MM.1S (cell line): ENCODE data around the gene PTPRD.

Experiments
- DNase-seq: peaks from one replicate; pipeline ENCODE4 v3.0.0-alpha.2; 2015
- H2AFZ ChIP-seq: fragments of 300-600 bp; sonication (generic); 2 replicates; pipeline ENCODE4 v1.6.0; 2016; ENCODE audit warnings: antibody characterized with exemption, low read length
- H3F3A ChIP-seq: fragments of 300-600 bp; sonication (generic); 2 replicates; pipeline ENCODE4 v1.6.1; 2016; ENCODE audit warnings: mild to moderate bottlenecking, antibody characterized with exemption, low read length, moderate library complexity, mixed read lengths; ENCODE audit not compliant: insufficient read depth
- H3K27ac ChIP-seq: fragments of 300-600 bp; sonication (generic); 2 replicates; pipeline ENCODE4 v1.5.1; 2016; ENCODE audit warnings: mild to moderate bottlenecking, low read length
- H3K27me3 ChIP-seq: fragments of 300-600 bp; sonication (generic); replicated peaks from 2 replicates; pipeline ENCODE4 v1.6.0; 2016; ENCODE audit warnings: low read length; ENCODE audit not compliant: insufficient read depth
- H3K36me3 ChIP-seq: fragments of 300-600 bp; sonication (generic); replicated peaks from 2 replicates; pipeline ENCODE4 v1.6.1; 2016; ENCODE audit warnings: mild to moderate bottlenecking, low read length, mixed read lengths; ENCODE audit not compliant: insufficient read depth
- H3K4me1 ChIP-seq: fragments of 300-600 bp; sonication (generic); 2 replicates; pipeline ENCODE4 v1.6.1; 2016; ENCODE audit warnings: low read length, mixed read lengths
- H3K4me2 ChIP-seq: fragments of 300-600 bp; sonication (generic); 2 replicates; pipeline ENCODE4 v1.6.0; 2016; ENCODE audit warnings: low read depth, low read length
- H3K4me3 ChIP-seq: fragments of 300-600 bp; sonication (generic); 2 replicates; pipeline ENCODE4 v1.5.1; 2016; ENCODE audit warnings: low read length, mixed read lengths
- H3K79me2 ChIP-seq: fragments of 300-600 bp; sonication (generic); 2 replicates; pipeline ENCODE4 v1.6.1; 2016; ENCODE audit warnings: mixed run types, low read length, mixed read lengths
- H3K9ac ChIP-seq: fragments of 300-600 bp; sonication (generic); 2 replicates; pipeline ENCODE4 v1.6.1; 2016; ENCODE audit warnings: low read length, mixed read lengths
- H3K9me2 ChIP-seq: fragments of 300-600 bp; sonication (generic); replicated peaks from 2 replicates; pipeline ENCODE4 v1.6.1; 2016; ENCODE audit warnings: mild to moderate bottlenecking, low read length, mixed read lengths; ENCODE audit not compliant: insufficient read depth
- H3K9me3 ChIP-seq: fragments of 300-600 bp; sonication (generic); replicated peaks from 2 replicates; pipeline ENCODE4 v1.6.1; 2016; ENCODE audit warnings: mild to moderate bottlenecking, low read length, mixed read lengths; ENCODE audit not compliant: insufficient read depth
- H4K20me1 ChIP-seq: fragments of 300-600 bp; sonication (generic); 2 replicates; pipeline ENCODE4 v1.6.1; 2016; ENCODE audit warnings: mild to moderate bottlenecking, low read length, moderate library complexity, mixed read lengths; ENCODE audit not compliant: insufficient read depth
- CTCF ChIP-seq: fragments of 300-600 bp; sonication (generic); IDR thresholded peaks from 2 replicates; pipeline ENCODE4 v1.5.1; 2016; ENCODE audit warnings: antibody characterized with exemption, low read length, mixed read lengths
- EZH2 ChIP-seq: fragments of 300-600 bp; sonication (generic); optimal IDR thresholded peaks from 2 replicates; pipeline ENCODE3; 2017; ENCODE audit warnings: low read depth, mild to moderate bottlenecking, antibody characterized with exemption, low read length, mixed read lengths
- EZH2phosphoT487 ChIP-seq: fragments of 300-600 bp; sonication (generic); IDR thresholded peaks from 2 replicates; pipeline ENCODE4 v1.6.1; 2018; ENCODE audit warnings: antibody characterized with exemption, low read length

The PTPRD gene

GRCh38 chr9:8653111-8653510 is 1959.7 kb downstream of the PTPRD start:
- TF ChIP-seq CTCF (no peak), EZH2phosphoT487 (no peak), EZH2 (no peak)
- DNase-seq, result no peak
- Histone ChIP-seq H3K4me2 (no peak overlapping the region), H3K4me1 (no peaks in the 10 kb centered on the region), H3K36me3 (no peaks in the 10 kb centered on the region), H3K27me3 (no peaks in the 10 kb centered on the region), H3K4me3 (no peak overlapping the region), H3K27ac (no peak overlapping the region), H3K9me2 (no peaks in the 10 kb centered on the region), H3K9ac (no peak overlapping the region), H3K79me2 (no peaks in the 10 kb centered on the region), H2AFZ (no peak overlapping the region), H4K20me1 (no peaks in the 10 kb centered on the region), H3F3A (no peaks in the 10 kb centered on the region), H3K9me3 (no peaks in the 10 kb centered on the region)

GRCh38 chr9:8652255-8652654 is 1960.5 kb downstream of the PTPRD start:
- Histone ChIP-seq H3K9me3 (no peaks in the 10 kb centered on the region), H3K27ac (no peak overlapping the region; the same call in 1 of the 2 replicates), H3K9me2 (no peaks in the 10 kb centered on the region), H3K9ac (no peak overlapping the region), H3K79me2 (no peaks in the 10 kb centered on the region), H3K4me3 (no peak overlapping the region), H3K4me2 (no peak overlapping the region), H3F3A (no peaks in the 10 kb centered on the region), H4K20me1 (no peaks in the 10 kb centered on the region), H2AFZ (no peak overlapping the region), H3K4me1 (no peaks in the 10 kb centered on the region), H3K36me3 (no peaks in the 10 kb centered on the region), H3K27me3 (no peaks in the 10 kb centered on the region)
- DNase-seq, result no peak
- no peak for TF ChIP-seq CTCF
- TF ChIP-seq EZH2, result no peak
- no peak for TF ChIP-seq EZH2phosphoT487

- no peak for DNase-seq
- Histone ChIP-seq H3K9me3 (no peaks in the 10 kb centered on the region), H4K20me1 (no peaks in the 10 kb centered on the region), H3K27me3 (no peaks in the 10 kb centered on the region), H3K4me2 (no peak overlapping the region), H2AFZ (no peak overlapping the region), H3K36me3 (no peaks in the 10 kb centered on the region), H3K9ac (no peak overlapping the region), H3K4me3 (no peak overlapping the region), H3K4me1 (no peaks in the 10 kb centered on the region), H3F3A (no peaks in the 10 kb centered on the region), H3K27ac (no peak overlapping the region), H3K79me2 (no peaks in the 10 kb centered on the region), H3K9me2 (no peaks in the 10 kb centered on the region)
- TF ChIP-seq CTCF (no peak), EZH2 (no peak), EZH2phosphoT487 (no peak)
Measured at GRCh38 chr9:8651846-8652215, 1961.0 kb downstream of the PTPRD start.
